H54 (cell line): ENCODE data around the gene GARIN3.

ENCODE experiments used
- DNase-seq: peaks from one replicate; pipeline ENCODE4 v3.0.0; 2011; ENCODE audit warnings: low spot score, mixed read lengths; ENCODE audit not compliant: insufficient read length
- FAIRE-seq: peaks from 3 replicates; lab custom pipeline; 2011; peaks lifted over from hg19 to GRCh38; lab: Jason Lieb, UNC
- POLR2A ChIP-seq: IDR thresholded peaks from 2 replicates; pipeline ENCODE4 v1.6.1; 2011; ENCODE audit warnings: low read depth, mild to moderate bottlenecking, low read length

Gene GARIN3

GRCh38 chr5:157175071-157175612 lies 9.1 kb upstream of the GARIN3 start:
- TF ChIP-seq POLR2A, result no peak
- FAIRE-seq (no peak), DNase-seq (no peak)

GRCh38 chr5:157172403-157172802 lies 6.3 kb upstream of the GARIN3 start:
- no peak for TF ChIP-seq POLR2A
- FAIRE-seq (no peak), DNase-seq (no peak)

GRCh38 chr5:157168286-157168685 lies 2.2 kb upstream of the GARIN3 start:
- FAIRE-seq (no peak), DNase-seq (no peak)
- no peak for TF ChIP-seq POLR2A

GRCh38 chr5:157167214-157167621 lies 1.2 kb upstream of the GARIN3 start:
- FAIRE-seq (no peak), DNase-seq (no peak)
- no peak for TF ChIP-seq POLR2A

GRCh38 chr5:157165668-157166067 lies 396 bp downstream of the GARIN3 start:
- FAIRE-seq, result no peak
- no peak for TF ChIP-seq POLR2A
- no peak for DNase-seq

- no peak for TF ChIP-seq POLR2A
- FAIRE-seq (no peak), DNase-seq (no peak)
These were observed 803 bp downstream of the GARIN3 start for GRCh38 chr5:157165261-157165660.

- DNase-seq, result no peak
- no peak for TF ChIP-seq POLR2A
- no peak for FAIRE-seq
These were observed 1.5 kb downstream of the GARIN3 start for GRCh38 chr5:157164521-157164920.

GRCh38 chr5:157162919-157163510 lies 3.0 kb downstream of the GARIN3 start:
- no peak for TF ChIP-seq POLR2A
- no peak for FAIRE-seq

GRCh38 chr5:157161996-157162395 lies 4.1 kb downstream of the GARIN3 start:
- TF ChIP-seq POLR2A, result no peak
- FAIRE-seq (no peak), DNase-seq (no peak)

More at GRCh38 chr5:157162919-157163510, 3.0 kb downstream of the GARIN3 start:
- no peak for DNase-seq

GRCh38 chr5:157160001-157160400 lies 6.1 kb downstream of the GARIN3 start:
- TF ChIP-seq POLR2A, result no peak
- FAIRE-seq (no peak), DNase-seq (no peak)

- no peak for TF ChIP-seq POLR2A
- no peak for FAIRE-seq
- DNase-seq, result no peak
These were observed 6.8 kb downstream of the GARIN3 start for GRCh38 chr5:157159209-157159751.

GRCh38 chr5:157157293-157157891 lies 8.7 kb downstream of the GARIN3 start:
- no peak for DNase-seq
- FAIRE-seq, result no peak
- no peak for TF ChIP-seq POLR2A

- TF ChIP-seq POLR2A, result no peak
- no peak for DNase-seq
- no peak for FAIRE-seq
These were observed 10.8 kb downstream of the GARIN3 start for GRCh38 chr5:157155297-157155696.

- DNase-seq, result no peak
- TF ChIP-seq POLR2A, result no peak
- no peak for FAIRE-seq
These were observed 15.1 kb downstream of the GARIN3 start for GRCh38 chr5:157150995-157151394.
